ENCODE data around the gene IDUA. TPM values are rescaled to one million over a fixed set of nuclear protein-coding genes. Genes with fewer than 3 reads are reported as not detected.
"Not testable (repeated sequence)": the region's sequence is repeated elsewhere in the genome, so short reads cannot be mapped to it uniquely, and the experiment has no call there.

The IDUA gene
- polyA plus RNA-seq, 4 donors = 9.8 to 21.5 (median 19.1) TPM

GRCh38 chr4:1042352-1043055 lies 55.7 kb downstream of the IDUA start:
- no peak for DNase-seq (ENCODE audit: low read depth in 4 of 4, low spot score in 2 of 4)

GRCh38 chr4:1043162-1043561 lies 56.3 kb downstream of the IDUA start:
- DNase-seq (ENCODE audit: low read depth in 4 of 4, low spot score in 2 of 4) = no peak

- no peak for DNase-seq (ENCODE audit: low read depth in 4 of 4, low spot score in 2 of 4)
These were observed 57.0 kb downstream of the IDUA start for GRCh38 chr4:1043651-1044468.

- DNase-seq (ENCODE audit: low read depth in 4 of 4, low spot score in 2 of 4) = no peak
These were observed 57.8 kb downstream of the IDUA start for GRCh38 chr4:1044469-1045192.

- no peak for DNase-seq (ENCODE audit: low read depth in 4 of 4, low spot score in 2 of 4)
These were observed 58.4 kb downstream of the IDUA start for GRCh38 chr4:1045193-1045594.

- no peak for DNase-seq (ENCODE audit: low read depth in 4 of 4, low spot score in 2 of 4)
These were observed 58.9 kb downstream of the IDUA start for GRCh38 chr4:1045595-1046201.

- DNase-seq (ENCODE audit: low read depth in 4 of 4, low spot score in 2 of 4) = not testable (repeated sequence)
These were observed 59.8 kb downstream of the IDUA start for GRCh38 chr4:1046581-1047011.

GRCh38 chr4:1047106-1047975 lies 60.5 kb downstream of the IDUA start:
- no peak for DNase-seq (ENCODE audit: low read depth in 4 of 4, low spot score in 2 of 4)

GRCh38 chr4:1047976-1048772 lies 61.3 kb downstream of the IDUA start:
- DNase-seq (ENCODE audit: low read depth in 4 of 4, low spot score in 2 of 4) = no peak

- no peak for DNase-seq (ENCODE audit: low read depth in 4 of 4, low spot score in 2 of 4)
These were observed 62.1 kb downstream of the IDUA start for GRCh38 chr4:1048773-1049590.

GRCh38 chr4:1049591-1049905 lies 62.7 kb downstream of the IDUA start:
- DNase-seq (ENCODE audit: low read depth in 4 of 4, low spot score in 2 of 4) = no peak

- no peak for DNase-seq (ENCODE audit: low read depth in 4 of 4, low spot score in 2 of 4)
These were observed 63.8 kb downstream of the IDUA start for GRCh38 chr4:1050486-1051213.

GRCh38 chr4:1051472-1051871 lies 64.6 kb downstream of the IDUA start:
- DNase-seq (ENCODE audit: low read depth in 4 of 4, low spot score in 2 of 4) = no peak

GRCh38 chr4:1052231-1052671 lies 65.4 kb downstream of the IDUA start:
- no peak for DNase-seq (ENCODE audit: low read depth in 4 of 4, low spot score in 2 of 4)

- no peak for DNase-seq (ENCODE audit: low read depth in 4 of 4, low spot score in 2 of 4)
These were observed 66.3 kb downstream of the IDUA start for GRCh38 chr4:1053080-1053661.

GRCh38 chr4:1053891-1054290 lies 67.0 kb downstream of the IDUA start:
- DNase-seq (ENCODE audit: low read depth in 4 of 4, low spot score in 2 of 4) = not testable (repeated sequence)
